K562 (cell line): ENCODE results near the gene PRR16. TPM values are rescaled to one million over a fixed set of nuclear protein-coding genes. Genes with fewer than 3 reads are reported as not detected.
A peak's percentile ranks its signal among the peaks of the same experiment; 100 is the strongest.

ENCODE experiments used
- ADNP ChIP-seq: fragments of 200-800 bp; sonication (Bioruptor generic); IDR thresholded peaks from 2 replicates; pipeline ENCODE4 v1.6.1; 2016; ENCODE audit warnings: missing genetic modification characterization, missing compliant biosample characterization
- CBFA2T3 ChIP-seq: fragments of 450-650 bp; IDR thresholded peaks from 2 replicates; pipeline ENCODE4 v1.6.1; 2017
- POLR2A ChIP-seq: fragments of 450-650 bp; conservative IDR thresholded peaks from 2 replicates; pipeline ENCODE4 v1.6.1; 2016
- TOE1 ChIP-seq, 2 experiments: fragments of 450-650 bp in 1 of 2; sonication (generic) in 1 of 2; formaldehyde crosslinking in 1 of 2; IDR thresholded peaks; 2 replicates each; pipeline versions ENCODE4 v1.7.1 to v1.8.0; 2016 to 2022; ENCODE audit warnings: borderline replicate concordance in 2 of 2, mild to moderate bottlenecking in 2 of 2, antibody characterized with exemption in 1 of 2, inconsistent platforms in 1 of 2, low read depth in 1 of 2, missing genetic modification reagents in 1 of 2, moderate library complexity in 1 of 2
- polyA plus RNA-seq, 8 experiments: library from polyadenylated mRNA; depleted of rRNA in 4 of 8; stranded (reverse) in 5 of 8; unstranded in 3 of 8; fragments of >200 nt; fragmentation: Nextera tagmentation in 2 of 8; fragmentation: Illumina TruSeq in 1 of 8; extraction: Ambion mirVana in 2 of 8; extraction: Trizol in 1 of 8; gene quantifications; 2 replicates each; pipeline versions ENCODE4 v1.2.1 to v1.2.3, GENCODE V29; 2011 to 2014; ENCODE audit warnings: inconsistent platforms in 1 of 8, missing spikeins in 1 of 8
- total RNA-seq, 7 experiments: library from RNA; depleted of rRNA in 6 of 7; stranded (reverse); fragments of >200 nt in 6 of 7; fragmentation: Illumina TruSeq in 2 of 7; extraction: Trizol in 2 of 7; gene quantifications; 2 replicates each; pipeline versions ENCODE4 v1.2.1 to v1.2.3, GENCODE V29; 2011 to 2021; ENCODE audit warnings: low replicate concordance in 1 of 7
- TF ChIP-seq, protein P1 (sequence below): fragments of 450-650 bp; IDR thresholded peaks from 2 replicates; pipeline ENCODE4 v1.6.1; 2016; ENCODE audit warnings: mild to moderate bottlenecking, moderate library complexity
- TF ChIP-seq, protein P2 (sequence below): fragments of 450-650 bp; IDR thresholded peaks from 2 replicates; pipeline ENCODE4 v1.6.1; 2016; ENCODE audit warnings: mild to moderate bottlenecking

PRR16 gene
- total and polyA plus RNA-seq, 9 of the 15 experiments (the other 6 are each of a cell fraction or from before 2014, with no cell fraction given) = 0.61 to 10.1 (median 3.3) TPM

DNA sequence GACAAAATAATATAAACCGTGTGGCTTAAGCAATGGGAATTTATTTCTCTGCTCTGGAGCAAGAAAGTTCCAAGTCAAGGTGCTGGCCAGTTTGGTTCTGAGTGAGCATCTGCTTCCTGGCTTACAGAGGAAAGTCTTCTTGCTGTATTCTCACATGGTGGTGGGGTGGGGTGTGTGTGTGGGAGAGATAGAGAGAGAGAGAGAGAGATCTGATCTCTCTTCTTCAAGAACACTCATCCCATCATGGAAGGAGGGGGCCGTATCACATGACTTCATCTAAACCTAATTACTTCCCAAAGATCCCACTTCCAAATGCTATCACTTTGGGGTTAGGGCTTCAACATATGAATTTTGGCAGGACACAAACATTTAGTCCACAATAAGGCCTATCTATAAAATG, 91.2 kb downstream of the PRR16 start (continued):
- TF ChIP-seq, protein P1, sequence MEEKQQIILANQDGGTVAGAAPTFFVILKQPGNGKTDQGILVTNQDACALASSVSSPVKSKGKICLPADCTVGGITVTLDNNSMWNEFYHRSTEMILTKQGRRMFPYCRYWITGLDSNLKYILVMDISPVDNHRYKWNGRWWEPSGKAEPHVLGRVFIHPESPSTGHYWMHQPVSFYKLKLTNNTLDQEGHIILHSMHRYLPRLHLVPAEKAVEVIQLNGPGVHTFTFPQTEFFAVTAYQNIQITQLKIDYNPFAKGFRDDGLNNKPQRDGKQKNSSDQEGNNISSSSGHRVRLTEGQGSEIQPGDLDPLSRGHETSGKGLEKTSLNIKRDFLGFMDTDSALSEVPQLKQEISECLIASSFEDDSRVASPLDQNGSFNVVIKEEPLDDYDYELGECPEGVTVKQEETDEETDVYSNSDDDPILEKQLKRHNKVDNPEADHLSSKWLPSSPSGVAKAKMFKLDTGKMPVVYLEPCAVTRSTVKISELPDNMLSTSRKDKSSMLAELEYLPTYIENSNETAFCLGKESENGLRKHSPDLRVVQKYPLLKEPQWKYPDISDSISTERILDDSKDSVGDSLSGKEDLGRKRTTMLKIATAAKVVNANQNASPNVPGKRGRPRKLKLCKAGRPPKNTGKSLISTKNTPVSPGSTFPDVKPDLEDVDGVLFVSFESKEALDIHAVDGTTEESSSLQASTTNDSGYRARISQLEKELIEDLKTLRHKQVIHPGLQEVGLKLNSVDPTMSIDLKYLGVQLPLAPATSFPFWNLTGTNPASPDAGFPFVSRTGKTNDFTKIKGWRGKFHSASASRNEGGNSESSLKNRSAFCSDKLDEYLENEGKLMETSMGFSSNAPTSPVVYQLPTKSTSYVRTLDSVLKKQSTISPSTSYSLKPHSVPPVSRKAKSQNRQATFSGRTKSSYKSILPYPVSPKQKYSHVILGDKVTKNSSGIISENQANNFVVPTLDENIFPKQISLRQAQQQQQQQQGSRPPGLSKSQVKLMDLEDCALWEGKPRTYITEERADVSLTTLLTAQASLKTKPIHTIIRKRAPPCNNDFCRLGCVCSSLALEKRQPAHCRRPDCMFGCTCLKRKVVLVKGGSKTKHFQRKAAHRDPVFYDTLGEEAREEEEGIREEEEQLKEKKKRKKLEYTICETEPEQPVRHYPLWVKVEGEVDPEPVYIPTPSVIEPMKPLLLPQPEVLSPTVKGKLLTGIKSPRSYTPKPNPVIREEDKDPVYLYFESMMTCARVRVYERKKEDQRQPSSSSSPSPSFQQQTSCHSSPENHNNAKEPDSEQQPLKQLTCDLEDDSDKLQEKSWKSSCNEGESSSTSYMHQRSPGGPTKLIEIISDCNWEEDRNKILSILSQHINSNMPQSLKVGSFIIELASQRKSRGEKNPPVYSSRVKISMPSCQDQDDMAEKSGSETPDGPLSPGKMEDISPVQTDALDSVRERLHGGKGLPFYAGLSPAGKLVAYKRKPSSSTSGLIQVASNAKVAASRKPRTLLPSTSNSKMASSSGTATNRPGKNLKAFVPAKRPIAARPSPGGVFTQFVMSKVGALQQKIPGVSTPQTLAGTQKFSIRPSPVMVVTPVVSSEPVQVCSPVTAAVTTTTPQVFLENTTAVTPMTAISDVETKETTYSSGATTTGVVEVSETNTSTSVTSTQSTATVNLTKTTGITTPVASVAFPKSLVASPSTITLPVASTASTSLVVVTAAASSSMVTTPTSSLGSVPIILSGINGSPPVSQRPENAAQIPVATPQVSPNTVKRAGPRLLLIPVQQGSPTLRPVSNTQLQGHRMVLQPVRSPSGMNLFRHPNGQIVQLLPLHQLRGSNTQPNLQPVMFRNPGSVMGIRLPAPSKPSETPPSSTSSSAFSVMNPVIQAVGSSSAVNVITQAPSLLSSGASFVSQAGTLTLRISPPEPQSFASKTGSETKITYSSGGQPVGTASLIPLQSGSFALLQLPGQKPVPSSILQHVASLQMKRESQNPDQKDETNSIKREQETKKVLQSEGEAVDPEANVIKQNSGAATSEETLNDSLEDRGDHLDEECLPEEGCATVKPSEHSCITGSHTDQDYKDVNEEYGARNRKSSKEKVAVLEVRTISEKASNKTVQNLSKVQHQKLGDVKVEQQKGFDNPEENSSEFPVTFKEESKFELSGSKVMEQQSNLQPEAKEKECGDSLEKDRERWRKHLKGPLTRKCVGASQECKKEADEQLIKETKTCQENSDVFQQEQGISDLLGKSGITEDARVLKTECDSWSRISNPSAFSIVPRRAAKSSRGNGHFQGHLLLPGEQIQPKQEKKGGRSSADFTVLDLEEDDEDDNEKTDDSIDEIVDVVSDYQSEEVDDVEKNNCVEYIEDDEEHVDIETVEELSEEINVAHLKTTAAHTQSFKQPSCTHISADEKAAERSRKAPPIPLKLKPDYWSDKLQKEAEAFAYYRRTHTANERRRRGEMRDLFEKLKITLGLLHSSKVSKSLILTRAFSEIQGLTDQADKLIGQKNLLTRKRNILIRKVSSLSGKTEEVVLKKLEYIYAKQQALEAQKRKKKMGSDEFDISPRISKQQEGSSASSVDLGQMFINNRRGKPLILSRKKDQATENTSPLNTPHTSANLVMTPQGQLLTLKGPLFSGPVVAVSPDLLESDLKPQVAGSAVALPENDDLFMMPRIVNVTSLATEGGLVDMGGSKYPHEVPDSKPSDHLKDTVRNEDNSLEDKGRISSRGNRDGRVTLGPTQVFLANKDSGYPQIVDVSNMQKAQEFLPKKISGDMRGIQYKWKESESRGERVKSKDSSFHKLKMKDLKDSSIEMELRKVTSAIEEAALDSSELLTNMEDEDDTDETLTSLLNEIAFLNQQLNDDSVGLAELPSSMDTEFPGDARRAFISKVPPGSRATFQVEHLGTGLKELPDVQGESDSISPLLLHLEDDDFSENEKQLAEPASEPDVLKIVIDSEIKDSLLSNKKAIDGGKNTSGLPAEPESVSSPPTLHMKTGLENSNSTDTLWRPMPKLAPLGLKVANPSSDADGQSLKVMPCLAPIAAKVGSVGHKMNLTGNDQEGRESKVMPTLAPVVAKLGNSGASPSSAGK = 0 out of 2 replicates have a peak, but pooled peaks have one; percentile 14
- TF ChIP-seq TOE1 (IDR thresholded peaks at IDR 0.05; ENCODE audit: borderline replicate concordance) (peak; percentile 59), TOE1 (CRISPR knock-in tag; IDR thresholded peaks at IDR 0.05; ENCODE audit: borderline replicate concordance, low read depth) (no peak), ADNP (tag) (peak; percentile 30; the same call in 1 of the 2 replicates), POLR2A (no peak), CBFA2T3 (peak; percentile 67)
- TF ChIP-seq, protein P2, sequence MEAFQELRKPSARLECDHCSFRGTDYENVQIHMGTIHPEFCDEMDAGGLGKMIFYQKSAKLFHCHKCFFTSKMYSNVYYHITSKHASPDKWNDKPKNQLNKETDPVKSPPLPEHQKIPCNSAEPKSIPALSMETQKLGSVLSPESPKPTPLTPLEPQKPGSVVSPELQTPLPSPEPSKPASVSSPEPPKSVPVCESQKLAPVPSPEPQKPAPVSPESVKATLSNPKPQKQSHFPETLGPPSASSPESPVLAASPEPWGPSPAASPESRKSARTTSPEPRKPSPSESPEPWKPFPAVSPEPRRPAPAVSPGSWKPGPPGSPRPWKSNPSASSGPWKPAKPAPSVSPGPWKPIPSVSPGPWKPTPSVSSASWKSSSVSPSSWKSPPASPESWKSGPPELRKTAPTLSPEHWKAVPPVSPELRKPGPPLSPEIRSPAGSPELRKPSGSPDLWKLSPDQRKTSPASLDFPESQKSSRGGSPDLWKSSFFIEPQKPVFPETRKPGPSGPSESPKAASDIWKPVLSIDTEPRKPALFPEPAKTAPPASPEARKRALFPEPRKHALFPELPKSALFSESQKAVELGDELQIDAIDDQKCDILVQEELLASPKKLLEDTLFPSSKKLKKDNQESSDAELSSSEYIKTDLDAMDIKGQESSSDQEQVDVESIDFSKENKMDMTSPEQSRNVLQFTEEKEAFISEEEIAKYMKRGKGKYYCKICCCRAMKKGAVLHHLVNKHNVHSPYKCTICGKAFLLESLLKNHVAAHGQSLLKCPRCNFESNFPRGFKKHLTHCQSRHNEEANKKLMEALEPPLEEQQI = peak; percentile 52; the same call in 1 of the 2 replicates
